Motor neuron (in vitro differentiated cells): ENCODE results near the gene POLR3K. TPM values are rescaled to one million over a fixed set of nuclear protein-coding genes. Genes with fewer than 3 reads are reported as not detected.
"Not testable (repeated sequence)": the region's sequence is repeated elsewhere in the genome, so short reads cannot be mapped to it uniquely, and the experiment has no call there.

Experiments used
- ATAC-seq, 8 experiments: fragments of 200-7000 bp; cut with Tn5 transposase; replicated peaks in 6 of 8; 2 replicates each; pipeline ENCODE4 v1.8.0; 2021; ENCODE audit warnings: mild to moderate bottlenecking in 8 of 8, moderate library complexity in 8 of 8
- H3K27ac ChIP-seq, 2 donors: fragments of 250-450 bp; sonication (Bioruptor Pico); 2 replicates each; pipeline ENCODE4 v1.9.0; 2021; ENCODE audit warnings: antibody characterized with exemption in 2 of 2, mild to moderate bottlenecking in 2 of 2, moderate library complexity in 1 of 2
- H3K4me1 ChIP-seq, 2 donors: fragments of 250-450 bp; sonication (Bioruptor Pico); replicated peaks in 1 of 2; 2 replicates each; pipeline ENCODE4 v1.6.1; 2021; ENCODE audit warnings: antibody characterized with exemption in 2 of 2, mild to moderate bottlenecking in 2 of 2, moderate library complexity in 1 of 2
- H3K4me3 ChIP-seq, 5 donors: fragments of 250-450 bp; sonication (Bioruptor Pico); 2 replicates each; pipeline ENCODE4 v1.9.0; 2021; ENCODE audit warnings: antibody characterized with exemption in 5 of 5, mild to moderate bottlenecking in 5 of 5, moderate library complexity in 4 of 5
- WGBS, 10 experiments: fragments of 450-650 bp; shearing (Covaris generic); methylation state at CpG; one replicate each; pipeline ENCODE4 v1.0.0; 2022; 5-methylcytosine and 5-hydroxymethylcytosine counted together
- in situ Hi-C, 9 experiments: fragments of 400-800 bp; cut with MboI; loops; one replicate each; pipeline ENCODE4 v1.15.0; 2021; ENCODE audit warnings: low sequenced_read_pairs in 9 of 9, low pct_unique_long_range_greater_than_20kb in 2 of 9; ENCODE audit not compliant: unreplicated experiment in 9 of 9
- total RNA-seq, 8 experiments: library from RNA; unstranded; fragments of 300-600 nt; gene quantifications; 2 replicates each; pipeline versions ENCODE4 v1.2.3 to v1.2.4, GENCODE V29; 2022

Gene POLR3K
- total RNA-seq, 8 experiments from 2014 or later = 3.5 to 23.1 (median 10.3) TPM

- no peaks in the 10 kb centered on the region for H3K4me1 ChIP-seq
- in situ Hi-C loops = no loop called here
- 68 to 100% (median 84%) methylated on average over 1 to 3 of the region's 4 CpGs; no CpG with 5 or more reads in 4 of the 10 experiments for WGBS, 10 experiments
- no peak for ATAC-seq
- H3K4me3 ChIP-seq = no peak overlapping the region
- no peak overlapping the region for H3K27ac ChIP-seq
Measured at GRCh38 chr16:42691-43090, 10.7 kb downstream of the POLR3K start.

GRCh38 chr16:42069-42457 lies 11.3 kb downstream of the POLR3K start:
- in situ Hi-C loops = no loop called here
- Histone ChIP-seq H3K4me1 (no peaks in the 10 kb centered on the region), H3K4me3 (no peak overlapping the region), H3K27ac (no peak overlapping the region)
- ATAC-seq = no peak
- WGBS, 10 experiments = 89 to 100% (median 93%) methylated on average over 2 to 9 of the region's 11 CpGs; no CpG with 5 or more reads in 3 of the 10 experiments

GRCh38 chr16:41439-42068 lies 11.9 kb downstream of the POLR3K start:
- Histone ChIP-seq H3K4me1 (no peaks in the 10 kb centered on the region), H3K27ac (no peak overlapping the region), H3K4me3 (no peak overlapping the region)
- peak in 1 of 8 experiments; percentile 47 for ATAC-seq
- WGBS, 10 experiments = 80 to 100% (median 94%) methylated on average over 1 to 11 of the region's 22 CpGs; no CpG with 5 or more reads in 4 of the 10 experiments
- in situ Hi-C loops = no loop called here

- H3K27ac ChIP-seq = no peak overlapping the region
- in situ Hi-C loops = no loop called here
- 79 to 100% (median 89%) methylated on average over 2 to 8 of the region's 13 CpGs for WGBS, 10 experiments
- peak in 5 of 8 experiments; percentile 5 to 30 (median 17) for ATAC-seq
- H3K4me1 ChIP-seq = peaks cover 13 to 14% of the 10 kb centered on the region in 2 donors
- H3K4me3 ChIP-seq = no peak overlapping the region
Measured at GRCh38 chr16:38941-39892, 14.2 kb downstream of the POLR3K start.

GRCh38 chr16:38206-38605 lies 15.2 kb downstream of the POLR3K start:
- H3K27ac ChIP-seq, in situ Hi-C loops, H3K4me3 ChIP-seq, ATAC-seq: not testable (repeated sequence)
- 91 to 100% methylated on average over 1 to 4 of the region's 11 CpGs; no CpG with 5 or more reads in 8 of the 10 experiments for WGBS, 10 experiments
- H3K4me1 ChIP-seq = peaks cover 16 to 18% of the 10 kb centered on the region in 2 donors

- 86 to 100% (median 92%) methylated on average over 1 to 5 of the region's 5 CpGs; no CpG with 5 or more reads in 7 of the 10 experiments for WGBS, 10 experiments
- no peak overlapping the region for H3K27ac ChIP-seq
- ATAC-seq = no peak
- no peak overlapping the region for H3K4me3 ChIP-seq
- in situ Hi-C loops = no loop called here
- H3K4me1 ChIP-seq = peaks cover 16 to 18% of the 10 kb centered on the region in 2 donors
Measured at GRCh38 chr16:37511-37910, 15.9 kb downstream of the POLR3K start.

GRCh38 chr16:36336-36984 lies 16.9 kb downstream of the POLR3K start:
- H3K4me1 ChIP-seq = peaks cover 16 to 18% of the 10 kb centered on the region in 2 donors
- H3K4me3 ChIP-seq = no peak overlapping the region
- H3K27ac ChIP-seq = no peak overlapping the region
- in situ Hi-C loops = no loop called here
- ATAC-seq = no peak
- 83 to 93% (median 91%) methylated on average over 2 to 10 of the region's 15 CpGs; no CpG with 5 or more reads in 4 of the 10 experiments for WGBS, 10 experiments

- in situ Hi-C loops = no loop called here
- no peak overlapping the region for H3K27ac ChIP-seq
- H3K4me3 ChIP-seq = no peak overlapping the region
- H3K4me1 ChIP-seq = peaks cover 16 to 18% of the 10 kb centered on the region in 2 donors
- no peak for ATAC-seq
- 95 to 100% (median 98%) methylated on average over 1 to 5 of the region's 11 CpGs; no CpG with 5 or more reads in 6 of the 10 experiments for WGBS, 10 experiments
Measured at GRCh38 chr16:35678-36305, 17.6 kb downstream of the POLR3K start.

GRCh38 chr16:35011-35677 lies 18.3 kb downstream of the POLR3K start:
- ATAC-seq = peak in 5 of 8 experiments; percentile 7 to 42 (median 19)
- in situ Hi-C loops = no loop called here
- peaks cover 16 to 18% of the 10 kb centered on the region in 2 donors for H3K4me1 ChIP-seq
- H3K27ac ChIP-seq = no peak overlapping the region
- WGBS, 10 experiments = 70 to 100% (median 88%) methylated on average over 1 to 6 of the region's 17 CpGs; no CpG with 5 or more reads in 6 of the 10 experiments
- no peak overlapping the region for H3K4me3 ChIP-seq

GRCh38 chr16:34648-34987 lies 18.8 kb downstream of the POLR3K start:
- H3K4me1 ChIP-seq = peaks cover 16 to 18% of the 10 kb centered on the region in 2 donors
- WGBS, 10 experiments = 0 to 67% (median 40%) methylated on average over 1 to 3 of the region's 6 CpGs; no CpG with 5 or more reads in 3 of the 10 experiments
- H3K4me3 ChIP-seq = no peak overlapping the region
- peak in 6 of 8 experiments; percentile 18 to 54 (median 40) for ATAC-seq
- no peak overlapping the region for H3K27ac ChIP-seq
- in situ Hi-C loops = no loop called here

- Histone ChIP-seq H3K27ac (peak overlapping the region in 1 of 2 donors; percentile 33), H3K4me1 (peaks cover 16 to 18% of the 10 kb centered on the region in 2 donors), H3K4me3 (no peak overlapping the region)
- 50 to 100% (median 80%) methylated on average over 1 to 12 of the region's 21 CpGs; no CpG with 5 or more reads in 3 of the 10 experiments for WGBS, 10 experiments
- in situ Hi-C loops = no loop called here
- peak in 4 of 8 experiments; percentile 13 to 40 (median 26) for ATAC-seq
Measured at GRCh38 chr16:33877-34647, 19.3 kb downstream of the POLR3K start.
